ENCODE data around the gene INTS4. TPM values are rescaled to one million over a fixed set of nuclear protein-coding genes. Genes with fewer than 3 reads are reported as not detected.

The INTS4 gene
- total and polyA plus RNA-seq, 10 of the 15 experiments (the other 5 are each of a cell fraction or from before 2014, with no cell fraction given): 20.2 to 50.5 (median 40.0) TPM

DNA sequence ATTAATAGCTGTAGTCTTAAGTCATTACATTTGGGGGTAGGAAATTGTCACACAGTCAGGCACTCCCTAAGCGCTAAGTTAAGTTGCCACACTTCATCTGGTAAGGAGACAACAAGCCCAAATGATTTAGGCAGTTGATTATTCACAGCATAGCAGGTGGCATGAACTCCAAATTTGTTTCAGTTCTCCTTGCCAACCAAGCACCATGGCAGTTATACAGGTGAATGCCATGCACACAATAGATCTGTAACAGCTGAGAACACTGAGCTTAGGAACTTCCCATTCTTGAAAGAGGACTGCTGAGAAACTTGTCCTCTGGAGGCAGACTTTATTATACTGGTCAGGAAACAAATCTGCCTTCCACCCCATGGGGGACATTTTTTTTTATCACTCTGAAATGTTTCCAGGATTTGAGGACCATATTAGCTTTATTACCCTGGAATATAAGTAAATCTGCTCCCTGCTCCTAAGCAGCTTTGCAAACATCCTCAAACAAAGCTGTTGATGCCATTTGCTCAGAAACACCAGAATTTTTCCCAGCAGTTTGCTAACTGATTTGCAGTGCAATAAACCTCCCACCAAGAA, 5.1 kb upstream of the INTS4 start (continued):
- TF ChIP-seq CEBPZ (IDR thresholded peaks at IDR 0.05; ENCODE audit: low read depth, low read length) (no peak), EP300 (IDR thresholded peaks at IDR 0.05; ENCODE audit: borderline replicate concordance in 1 of 2, control insufficient read depth in 1 of 2, low read depth in 2 of 2, low read length in 2 of 2) (no peak), MTA3 (IDR thresholded peaks at IDR 0.05; ENCODE audit: borderline replicate concordance, low read length) (no peak)

DNA sequence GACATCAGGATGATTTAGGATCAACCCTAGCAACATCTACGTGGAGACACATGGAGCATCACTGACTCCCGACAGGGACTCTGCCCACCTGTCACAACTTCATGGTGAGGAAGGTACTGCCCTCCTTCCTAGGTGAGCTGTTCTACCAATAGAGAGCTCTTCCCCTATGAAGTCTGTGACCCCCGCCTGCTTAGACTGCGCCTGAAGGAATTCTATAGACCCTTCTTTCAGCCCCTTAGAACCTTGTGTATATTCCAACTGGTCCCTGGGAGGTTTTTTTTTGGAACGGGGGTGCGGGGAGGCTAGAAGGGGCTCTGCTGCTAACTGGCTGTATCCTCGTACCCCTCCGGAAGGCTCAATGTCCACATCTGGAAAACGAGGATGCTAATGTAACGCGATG, 566 bp downstream of the INTS4 start:
- H3K4me3 ChIP-seq: peak overlapping the region; percentile 95
- SMC1A ChIA-PET (ENCODE audit: uncharacterized antibody, unreplicated experiment): interaction anchor here (1.4 kb wide), 1 partner anchor 51 kb away, joined by 3 read pairs; no protein-coding TSS in a partner anchor
- TF ChIP-seq EP300 (IDR thresholded peaks at IDR 0.05; ENCODE audit: borderline replicate concordance in 1 of 2, control insufficient read depth in 1 of 2, low read depth in 2 of 2, low read length in 2 of 2): 0 out of 4 replicates have a peak, but pooled peaks of 1 of the 2 experiments have one; percentile 2
- TF ChIP-seq, protein P1, sequence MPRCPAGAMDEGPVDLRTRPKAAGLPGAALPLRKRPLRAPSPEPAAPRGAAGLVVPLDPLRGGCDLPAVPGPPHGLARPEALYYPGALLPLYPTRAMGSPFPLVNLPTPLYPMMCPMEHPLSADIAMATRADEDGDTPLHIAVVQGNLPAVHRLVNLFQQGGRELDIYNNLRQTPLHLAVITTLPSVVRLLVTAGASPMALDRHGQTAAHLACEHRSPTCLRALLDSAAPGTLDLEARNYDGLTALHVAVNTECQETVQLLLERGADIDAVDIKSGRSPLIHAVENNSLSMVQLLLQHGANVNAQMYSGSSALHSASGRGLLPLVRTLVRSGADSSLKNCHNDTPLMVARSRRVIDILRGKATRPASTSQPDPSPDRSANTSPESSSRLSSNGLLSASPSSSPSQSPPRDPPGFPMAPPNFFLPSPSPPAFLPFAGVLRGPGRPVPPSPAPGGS (IDR thresholded peaks at IDR 0.05; ENCODE audit: borderline replicate concordance, insufficient read depth, low read depth, low read length, poor library complexity, severe bottlenecking): no peak
- intact Hi-C loops (cut with micrococcal nuclease; ENCODE audit: unreplicated experiment) (loop anchor here (2.0 to 10.0 kb wide), 2 partner anchors 173 to 191 kb away; partner anchors contain the start of genes AAMDC, KCTD21, RSF1 and USP35), in situ Hi-C loops (cut with MboI) (loop anchor here (5.0 kb wide), 1 partner anchor 177 kb away; no protein-coding TSS in a partner anchor)
- H3K9me3 ChIP-seq (replicated peaks; ENCODE audit: control insufficient read depth, insufficient read depth, low read length): no peaks in the 10 kb centered on the region
- H2AFZ ChIP-seq (ENCODE audit: control insufficient read depth, low read depth, low read length): peak overlapping the region; percentile 94
- H3K27ac ChIP-seq (ENCODE audit: control insufficient read depth, insufficient read depth): peak overlapping the region; percentile 70
- CTCF ChIA-PET: interaction anchor here (0.6 to 1.7 kb wide), 7 partner anchors 22 to 949 kb away, joined by 3 to 9 read pairs (median 4); no protein-coding TSS in a partner anchor
- ATAC-seq (no peak), FAIRE-seq (no peak), DNase-seq (ENCODE audit: low read depth, low spot score) (no peak)
- RAD21 ChIA-PET (ENCODE audit: unreplicated experiment): interaction anchor here (0.6 to 1.9 kb wide), 4 partner anchors 14 to 174 kb away, joined by 3 to 14 read pairs (median 4); no protein-coding TSS in a partner anchor
- no TSS peak for BruUV-seq (replicated peaks)
- peak overlapping the region; percentile 84 for H3K4me2 ChIP-seq (ENCODE audit: control insufficient read depth, insufficient read depth)
- H3K36me3 ChIP-seq (ENCODE audit: control insufficient read depth in 2 of 2, insufficient read depth in 2 of 2, low read length in 1 of 2): peaks cover 0 to 7% of the 10 kb centered on the region in 2 experiments; a peak in 1 of 4 replicates
- H3K27me3 ChIP-seq (replicated peaks in 1 of 2; ENCODE audit: control insufficient read depth in 2 of 2, insufficient read depth in 2 of 2, low read length in 1 of 2): no peaks in the 10 kb centered on the region
- peak overlapping the region; percentile 90 for H3K9ac ChIP-seq (ENCODE audit: control insufficient read depth, insufficient read depth, low read length)
- POLR2A ChIA-PET: interaction anchor here (0.8 to 1.3 kb wide), 6 partner anchors 9 to 205 kb away, joined by 3 to 4 read pairs (median 3); partner anchors contain the start of gene NDUFC2
- 9% methylated on average over 11 of the region's 11 CpGs for WGBS (ENCODE audit: insufficient coverage, insufficient replicate concordance, low lambda C conversion rate, missing lambda C conversion rate)
- no peaks in the 10 kb centered on the region for H4K20me1 ChIP-seq (ENCODE audit: control insufficient read depth, insufficient read depth)
- peaks cover 3% of the 10 kb centered on the region; the same call in 1 of the 2 replicates for H3K4me1 ChIP-seq (ENCODE audit: control insufficient read depth, insufficient read depth, low read length)
- H3K79me2 ChIP-seq (ENCODE audit: control insufficient read depth, insufficient read depth, low read length): peaks cover 20% of the 10 kb centered on the region

Data from GM12878 (cell line).